ENCODE results near the gene GNB5.
"Not testable (repeated sequence)": the region's sequence is repeated elsewhere in the genome, so short reads cannot be mapped to it uniquely, and the experiment has no call there.

Gene GNB5

GRCh38 chr15:52191207-52191606 is at the start of gene GNB5:
Gene GNB5, minus strand, starts transcription at chr15:52191392. Its CDS starts 6,716 bp downstream, at chr15:52184676.
- no peak within 1 kb of the TSS for H3K27ac Mint-ChIP-seq
- no peak for ATAC-seq
- no peaks in the 10 kb centered on the region for H3K9me3 Mint-ChIP-seq
- DNase-seq, result no peak
- H3K27me3 Mint-ChIP-seq, result no peaks in the 10 kb centered on the region
- no peaks in the 10 kb centered on the region for H3K4me1 Mint-ChIP-seq
- H3K36me3 Mint-ChIP-seq (ENCODE audit: low read depth), result no peaks in the 10 kb centered on the region
- H3K4me3 Mint-ChIP-seq, result no peak within 1 kb of the TSS

- Mint-ChIP-seq H3K4me1 (peaks cover 15% of the 10 kb centered on the region), H3K4me3 (no peak overlapping the region), H3K27ac (no peak overlapping the region), H3K9me3 (no peaks in the 10 kb centered on the region), H3K36me3 (ENCODE audit: low read depth) (no peaks in the 10 kb centered on the region), H3K27me3 (no peaks in the 10 kb centered on the region)
- no peak for ATAC-seq
- no peak for DNase-seq
Measured at GRCh38 chr15:52240166-52240565, 49.0 kb upstream of the GNB5 start.

DNA sequence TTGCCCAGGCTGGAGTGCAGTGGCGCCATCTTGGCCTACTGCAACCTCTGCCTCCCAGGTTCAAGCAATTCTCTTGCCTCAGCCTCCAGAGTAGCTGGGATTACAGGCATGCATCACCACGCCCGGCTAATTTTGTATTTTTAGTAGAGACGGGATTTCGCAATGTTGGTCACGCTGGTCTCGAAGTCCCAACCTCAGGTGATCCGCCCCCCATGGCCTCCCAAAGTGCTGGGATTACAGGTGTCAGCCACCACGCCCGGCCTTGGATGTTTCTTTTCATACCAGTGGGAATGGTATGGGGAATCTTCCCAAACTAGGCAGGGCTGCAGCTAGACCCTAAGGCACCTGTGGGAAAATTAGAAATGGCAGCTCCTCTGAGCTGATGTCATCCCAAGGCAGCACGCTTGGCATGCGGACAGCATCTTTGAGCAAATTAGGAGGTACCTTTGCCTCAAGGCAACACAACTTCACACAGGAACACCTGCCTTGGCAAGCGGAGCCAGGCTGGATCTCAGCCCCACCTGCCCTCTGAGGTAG is 47.9 kb upstream of the GNB5 start:
- not testable (repeated sequence) for DNase-seq; H3K36me3 Mint-ChIP-seq (ENCODE audit: low read depth); H3K27me3 Mint-ChIP-seq; ATAC-seq; H3K27ac Mint-ChIP-seq; H3K9me3 Mint-ChIP-seq; H3K4me3 Mint-ChIP-seq
- peaks cover 26% of the 10 kb centered on the region for H3K4me1 Mint-ChIP-seq

DNA sequence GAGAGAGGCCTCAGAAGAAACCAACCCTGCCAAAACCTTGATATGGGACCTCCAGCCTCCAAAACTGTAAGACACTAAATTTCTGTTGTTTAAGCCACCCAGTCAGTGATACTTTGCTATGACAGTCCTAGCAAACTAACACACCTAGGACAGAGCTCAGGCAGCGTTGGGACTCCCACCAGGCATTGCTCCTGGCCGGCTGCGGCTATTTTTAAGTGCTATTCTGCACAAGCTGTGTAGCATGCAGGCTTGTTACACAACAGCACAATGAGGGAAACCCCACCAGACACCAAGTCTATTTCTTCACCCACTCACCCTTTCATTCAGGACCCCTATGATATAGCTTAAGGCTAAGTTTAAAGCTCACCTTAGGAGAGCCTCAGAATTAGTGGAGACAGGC is 47.0 kb upstream of the GNB5 start:
- DNase-seq (no peak), ATAC-seq (no peak)
- Mint-ChIP-seq H3K27ac (no peak overlapping the region), H3K36me3 (ENCODE audit: low read depth) (no peaks in the 10 kb centered on the region), H3K27me3 (no peaks in the 10 kb centered on the region), H3K4me1 (peaks cover 35% of the 10 kb centered on the region), H3K4me3 (no peak overlapping the region), H3K9me3 (no peaks in the 10 kb centered on the region)

GRCh38 chr15:52236013-52236412 is 44.8 kb upstream of the GNB5 start:
- H3K27ac Mint-ChIP-seq, result peak overlapping the region; percentile 63
- H3K9me3 Mint-ChIP-seq, result no peaks in the 10 kb centered on the region
- no peak overlapping the region for H3K4me3 Mint-ChIP-seq
- ATAC-seq, result peak; percentile 40
- no peak for DNase-seq
- H3K36me3 Mint-ChIP-seq (ENCODE audit: low read depth), result no peaks in the 10 kb centered on the region
- H3K27me3 Mint-ChIP-seq, result no peaks in the 10 kb centered on the region
- peaks cover 43% of the 10 kb centered on the region for H3K4me1 Mint-ChIP-seq

GRCh38 chr15:52234596-52235541 is 43.7 kb upstream of the GNB5 start:
- Mint-ChIP-seq H3K27ac (peak overlapping the region; percentile 76), H3K9me3 (no peaks in the 10 kb centered on the region), H3K4me1 (peaks cover 41% of the 10 kb centered on the region), H3K36me3 (ENCODE audit: low read depth) (no peaks in the 10 kb centered on the region), H3K4me3 (no peak overlapping the region), H3K27me3 (no peaks in the 10 kb centered on the region)
- ATAC-seq (peak; percentile 47), DNase-seq (peak; percentile 21)

DNA sequence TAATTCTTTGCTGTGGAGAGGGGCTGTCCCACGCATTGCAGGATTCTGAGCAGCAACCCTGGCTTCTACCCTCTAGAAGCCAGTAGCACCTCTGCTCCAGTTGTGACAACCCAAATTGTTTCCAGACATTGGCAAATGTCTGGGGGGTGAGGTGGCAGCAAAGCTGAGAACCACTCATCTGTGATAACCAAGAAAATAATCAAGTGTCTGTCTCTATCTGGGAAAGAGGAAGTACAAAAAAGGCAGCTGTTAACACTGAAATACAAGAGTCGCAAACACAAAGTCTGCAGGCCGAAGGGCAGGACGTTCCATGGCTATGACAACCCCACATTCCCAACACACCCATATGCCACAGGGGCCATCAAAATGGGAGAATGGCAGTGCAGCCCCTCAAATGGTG is 42.2 kb upstream of the GNB5 start:
- ATAC-seq (no peak), DNase-seq (no peak)
- Mint-ChIP-seq H3K27me3 (no peaks in the 10 kb centered on the region), H3K4me1 (peaks cover 41% of the 10 kb centered on the region), H3K36me3 (ENCODE audit: low read depth) (no peaks in the 10 kb centered on the region), H3K27ac (peak overlapping the region; percentile 28), H3K9me3 (no peaks in the 10 kb centered on the region), H3K4me3 (no peak overlapping the region)

- Mint-ChIP-seq H3K27ac (peak overlapping the region; percentile 57), H3K36me3 (ENCODE audit: low read depth) (no peaks in the 10 kb centered on the region), H3K4me1 (peaks cover 44% of the 10 kb centered on the region), H3K27me3 (no peaks in the 10 kb centered on the region), H3K9me3 (no peaks in the 10 kb centered on the region), H3K4me3 (no peak overlapping the region)
- DNase-seq (no peak), ATAC-seq (no peak)
Measured at GRCh38 chr15:52232327-52232726, 41.1 kb upstream of the GNB5 start.

DNA sequence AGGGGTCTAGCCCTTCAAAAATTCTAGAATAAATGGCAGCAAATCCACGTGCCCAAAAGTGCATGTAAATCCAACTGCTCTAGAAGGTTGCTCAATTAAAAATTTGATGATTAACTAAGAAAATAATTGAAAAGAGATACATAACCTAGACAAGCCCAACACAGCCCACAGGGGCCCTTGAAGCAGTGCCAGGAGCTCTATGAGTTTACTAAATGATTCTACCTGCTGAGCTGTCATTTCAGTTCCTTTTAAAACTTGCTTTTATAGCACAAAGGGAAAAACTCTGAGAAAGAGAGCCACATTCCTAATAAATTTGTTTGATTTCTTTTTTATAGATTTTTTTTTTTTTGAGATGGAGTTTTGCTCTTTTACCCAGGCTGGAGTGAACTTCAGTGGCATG is 38.9 kb upstream of the GNB5 start:
- DNase-seq, result no peak
- H3K4me1 Mint-ChIP-seq, result peaks cover 36% of the 10 kb centered on the region
- no peak for ATAC-seq
- H3K4me3 Mint-ChIP-seq, result no peak overlapping the region
- H3K27me3 Mint-ChIP-seq, result no peaks in the 10 kb centered on the region
- H3K9me3 Mint-ChIP-seq, result no peaks in the 10 kb centered on the region
- no peak overlapping the region for H3K27ac Mint-ChIP-seq
- no peaks in the 10 kb centered on the region for H3K36me3 Mint-ChIP-seq (ENCODE audit: low read depth)

DNA sequence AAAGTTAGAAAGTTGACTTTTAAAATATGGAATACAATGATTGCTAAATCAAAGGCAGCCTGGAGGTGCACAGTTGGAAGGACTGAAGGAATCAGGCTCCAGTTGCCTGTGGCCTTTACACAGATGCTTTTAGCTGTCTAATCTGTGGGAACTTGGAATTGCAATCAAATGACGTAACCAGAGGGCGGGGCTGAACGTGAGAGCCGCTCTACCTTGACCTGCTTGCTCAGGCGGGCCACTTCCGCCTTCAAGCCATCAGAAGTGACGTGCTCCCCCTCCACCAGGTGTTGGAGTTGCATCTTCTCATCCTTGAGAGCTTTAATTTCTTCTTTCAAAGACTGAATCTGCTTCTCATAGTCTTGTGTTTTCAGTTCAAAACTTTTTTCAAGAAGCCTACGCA is 37.7 kb upstream of the GNB5 start:
- H3K4me1 Mint-ChIP-seq, result peaks cover 27% of the 10 kb centered on the region
- H3K27me3 Mint-ChIP-seq, result no peaks in the 10 kb centered on the region
- H3K9me3 Mint-ChIP-seq, result no peaks in the 10 kb centered on the region
- no peak overlapping the region for H3K27ac Mint-ChIP-seq
- no peak overlapping the region for H3K4me3 Mint-ChIP-seq
- peak; percentile 22 for DNase-seq
- no peak for ATAC-seq
- H3K36me3 Mint-ChIP-seq (ENCODE audit: low read depth), result no peaks in the 10 kb centered on the region

DNA sequence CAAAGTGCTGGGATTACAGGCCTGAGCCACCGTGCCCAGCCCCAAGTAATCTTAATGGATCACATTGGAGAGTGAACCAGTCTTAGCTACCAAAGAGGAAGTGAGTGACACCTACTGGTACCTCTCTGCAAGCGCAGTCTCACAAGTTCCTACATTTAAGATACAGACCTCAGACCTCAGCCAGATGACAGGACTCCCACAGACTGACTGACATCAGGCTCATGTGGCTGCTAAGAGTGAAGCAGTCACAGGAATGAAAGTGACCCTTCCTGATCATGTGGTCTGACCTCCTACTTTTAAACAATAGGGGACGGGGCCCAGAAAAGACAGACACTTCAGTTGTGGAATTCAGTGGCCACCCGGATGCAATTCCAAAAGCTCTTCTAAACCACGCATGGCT is 36.3 kb upstream of the GNB5 start:
- Mint-ChIP-seq H3K9me3 (no peaks in the 10 kb centered on the region), H3K27me3 (no peaks in the 10 kb centered on the region), H3K36me3 (ENCODE audit: low read depth) (no peaks in the 10 kb centered on the region), H3K4me1 (peaks cover 21% of the 10 kb centered on the region), H3K4me3 (no peak overlapping the region), H3K27ac (no peak overlapping the region)
- DNase-seq (peak; percentile 54), ATAC-seq (peak; percentile 97)

DNA sequence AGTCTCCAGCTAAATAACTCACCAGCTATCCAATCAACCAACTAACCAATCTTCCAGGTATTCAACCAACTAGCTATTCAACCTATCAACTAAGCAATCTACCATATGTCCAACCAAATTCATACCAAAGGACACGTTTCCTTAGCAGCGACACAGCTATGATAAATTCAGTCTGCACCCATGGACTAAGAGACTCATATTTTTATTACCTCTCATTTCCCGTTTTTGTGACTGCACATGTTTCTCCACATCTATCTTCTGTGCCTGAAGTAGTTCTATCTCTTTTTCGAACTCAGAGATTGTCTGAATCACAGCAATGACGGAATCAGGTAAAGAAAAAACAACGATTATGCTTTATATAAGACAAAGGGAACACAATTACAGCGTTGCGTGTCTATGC is 34.0 kb upstream of the GNB5 start:
- Mint-ChIP-seq H3K4me3 (no peak overlapping the region), H3K36me3 (ENCODE audit: low read depth) (no peaks in the 10 kb centered on the region), H3K27ac (no peak overlapping the region), H3K9me3 (no peaks in the 10 kb centered on the region), H3K4me1 (peaks cover 28% of the 10 kb centered on the region), H3K27me3 (no peaks in the 10 kb centered on the region)
- ATAC-seq (no peak), DNase-seq (no peak)

DNA sequence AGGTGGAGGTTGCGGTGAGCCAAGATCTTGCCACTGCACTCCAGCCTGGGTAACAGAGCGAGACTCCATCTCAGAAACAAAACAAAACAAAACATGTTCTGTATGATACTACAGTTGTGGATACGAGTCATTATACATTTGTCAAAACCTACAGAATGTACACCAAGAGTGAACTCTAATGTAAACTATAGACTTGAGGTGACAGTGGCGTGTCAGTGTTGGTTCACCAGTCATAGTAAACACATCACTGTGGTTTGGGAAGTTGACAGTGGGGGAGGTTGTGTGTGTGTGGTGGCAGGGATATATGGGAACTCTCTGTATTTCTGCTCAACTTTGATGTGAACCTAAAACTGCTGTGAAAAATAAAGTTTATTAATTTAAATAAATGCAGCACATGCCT is 33.0 kb upstream of the GNB5 start:
- DNase-seq (no peak), ATAC-seq (no peak)
- no peak overlapping the region for H3K27ac Mint-ChIP-seq
- no peaks in the 10 kb centered on the region for H3K36me3 Mint-ChIP-seq (ENCODE audit: low read depth)
- H3K4me1 Mint-ChIP-seq, result peaks cover 29% of the 10 kb centered on the region
- no peaks in the 10 kb centered on the region for H3K27me3 Mint-ChIP-seq
- H3K4me3 Mint-ChIP-seq, result no peak overlapping the region
- H3K9me3 Mint-ChIP-seq, result no peaks in the 10 kb centered on the region

GRCh38 chr15:52221730-52222129 is 30.5 kb upstream of the GNB5 start:
- Mint-ChIP-seq H3K27ac (peak overlapping the region; percentile 88), H3K4me3 (peak overlapping the region; percentile 69), H3K36me3 (ENCODE audit: low read depth) (no peaks in the 10 kb centered on the region), H3K27me3 (no peaks in the 10 kb centered on the region), H3K4me1 (peaks cover 26% of the 10 kb centered on the region), H3K9me3 (no peaks in the 10 kb centered on the region)
- ATAC-seq (peak; percentile 31), DNase-seq (no peak)

DNA sequence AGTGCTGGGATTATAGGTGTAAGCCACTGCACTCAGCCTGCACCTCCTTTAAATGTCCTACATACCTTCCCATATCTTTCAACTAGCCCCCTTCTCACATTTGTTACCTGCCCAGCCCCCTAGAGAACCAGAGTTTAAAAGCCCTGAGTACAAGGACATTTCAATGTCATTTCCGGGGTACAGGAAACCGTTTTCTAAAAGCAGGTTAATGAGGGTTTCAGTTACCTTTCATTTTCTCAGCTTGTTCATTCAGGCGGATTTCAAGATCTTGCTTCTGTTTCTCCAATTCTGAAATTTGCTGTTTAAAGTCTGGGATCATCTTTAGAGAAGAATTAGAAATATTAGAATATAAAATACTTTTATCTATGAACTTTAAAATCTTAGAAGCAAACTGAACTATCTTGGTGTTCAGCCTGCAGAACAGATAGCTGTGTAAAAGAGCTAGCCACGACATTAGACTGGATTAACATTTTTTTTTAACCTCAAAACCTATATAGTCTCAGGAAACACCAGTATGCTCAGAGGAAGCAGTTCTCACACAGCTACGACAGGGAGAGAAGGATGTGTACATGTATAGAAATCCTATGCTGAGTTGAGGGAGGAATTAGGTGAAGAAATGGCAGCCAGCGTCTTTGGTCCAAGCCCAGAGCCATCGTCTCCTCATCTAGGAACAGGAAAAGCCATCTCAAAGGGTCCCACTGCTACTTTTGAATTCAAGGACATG is 29.9 kb upstream of the GNB5 start:
- no peaks in the 10 kb centered on the region for H3K9me3 Mint-ChIP-seq
- peak overlapping the region; percentile 69 for H3K4me3 Mint-ChIP-seq
- ATAC-seq, result no peak
- no peaks in the 10 kb centered on the region for H3K36me3 Mint-ChIP-seq (ENCODE audit: low read depth)
- no peak for DNase-seq
- H3K27me3 Mint-ChIP-seq, result no peaks in the 10 kb centered on the region
- peak overlapping the region; percentile 88 for H3K27ac Mint-ChIP-seq
- H3K4me1 Mint-ChIP-seq, result peaks cover 26% of the 10 kb centered on the region
